HG02623 (cell line): Measurements from ENCODE around the gene A1CF.

Experiments used
- ATAC-seq: cut with Tn5 transposase; IDR thresholded peaks from one replicate; pipeline ENCODE4 v1.9.1; 2021; ENCODE audit warnings: moderate library complexity; ENCODE audit not compliant: unreplicated experiment

A1CF gene

GRCh38 chr10:50862719-50863118 lies 22.7 kb downstream of the A1CF start:
- no peak for ATAC-seq

GRCh38 chr10:50861370-50861769 lies 24.1 kb downstream of the A1CF start:
- no peak for ATAC-seq

GRCh38 chr10:50857579-50857978 lies 27.8 kb downstream of the A1CF start:
- no peak for ATAC-seq

DNA sequence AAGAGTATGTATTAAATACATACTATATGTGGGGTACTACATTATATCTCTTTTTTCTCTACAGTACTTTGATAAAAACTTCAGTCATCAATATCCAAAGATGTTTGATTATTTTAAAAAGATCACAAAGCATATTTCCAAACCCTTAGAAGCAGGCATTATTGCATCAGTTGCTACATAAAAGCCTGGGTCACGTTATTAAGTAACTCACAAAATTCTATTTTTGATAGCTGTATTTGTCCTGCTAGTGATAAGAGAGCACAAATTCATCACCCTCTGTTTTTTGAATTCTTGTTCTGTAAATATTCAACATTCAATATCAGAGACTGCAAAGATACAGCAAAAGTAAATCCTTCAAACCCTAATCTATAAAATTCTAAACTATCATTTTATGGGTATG lies 30.0 kb downstream of the A1CF start:
- ATAC-seq = no peak

- ATAC-seq = no peak
Measured at GRCh38 chr10:50855015-50855414, 30.4 kb downstream of the A1CF start.

GRCh38 chr10:50853557-50853956 lies 31.9 kb downstream of the A1CF start:
- ATAC-seq = no peak

- no peak for ATAC-seq
Measured at GRCh38 chr10:50851884-50852671, 33.3 kb downstream of the A1CF start.

DNA sequence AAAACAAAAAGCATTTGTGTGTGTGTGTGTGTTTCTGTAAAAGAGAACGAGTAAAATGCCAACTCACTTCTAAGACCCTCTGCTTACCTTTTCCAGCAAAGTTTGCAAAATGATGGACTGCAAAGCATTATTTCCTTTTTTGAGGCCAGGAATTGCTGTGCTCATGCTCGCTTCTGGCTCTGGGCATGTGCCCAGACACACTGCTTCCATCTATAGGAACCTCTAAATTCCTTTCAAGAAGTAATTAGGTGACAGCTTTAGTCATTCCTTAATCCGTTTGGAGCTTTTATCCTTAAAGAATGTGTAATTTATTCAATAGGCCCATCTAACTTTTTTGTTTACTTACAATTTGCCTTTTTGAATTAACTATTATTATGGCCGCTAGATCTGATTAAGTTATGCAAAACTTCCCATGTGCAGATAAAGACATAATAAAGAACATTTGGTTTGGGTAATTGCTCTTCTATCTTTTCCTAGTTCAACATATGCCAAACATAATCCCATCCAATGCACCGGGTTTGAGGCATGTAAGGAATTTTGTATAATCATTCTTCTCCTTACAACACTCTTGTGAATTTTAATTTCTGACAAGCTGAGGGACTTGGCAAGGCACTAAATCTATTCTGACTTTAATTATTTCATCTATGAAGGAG lies 34.7 kb downstream of the A1CF start:
- no peak for ATAC-seq

DNA sequence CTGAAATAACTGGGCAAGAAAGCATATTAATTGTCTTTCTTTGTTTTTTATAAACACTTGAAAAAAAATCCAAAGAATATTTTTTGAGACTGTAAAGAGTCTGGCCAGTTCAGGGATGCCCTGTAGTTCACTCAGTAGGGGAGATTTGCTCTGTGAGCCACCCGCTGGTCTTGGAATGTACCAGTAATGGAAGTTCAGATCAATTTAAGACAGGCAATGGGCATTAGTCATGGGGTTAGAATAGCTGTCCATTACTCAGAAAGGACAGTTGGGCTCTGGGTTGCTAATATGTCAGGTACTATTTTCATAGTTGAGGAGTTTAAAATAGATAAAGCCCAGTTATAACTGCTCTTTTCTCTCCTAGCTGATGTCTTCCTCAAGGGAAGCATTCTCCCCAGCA lies 38.7 kb downstream of the A1CF start:
- ATAC-seq = no peak

DNA sequence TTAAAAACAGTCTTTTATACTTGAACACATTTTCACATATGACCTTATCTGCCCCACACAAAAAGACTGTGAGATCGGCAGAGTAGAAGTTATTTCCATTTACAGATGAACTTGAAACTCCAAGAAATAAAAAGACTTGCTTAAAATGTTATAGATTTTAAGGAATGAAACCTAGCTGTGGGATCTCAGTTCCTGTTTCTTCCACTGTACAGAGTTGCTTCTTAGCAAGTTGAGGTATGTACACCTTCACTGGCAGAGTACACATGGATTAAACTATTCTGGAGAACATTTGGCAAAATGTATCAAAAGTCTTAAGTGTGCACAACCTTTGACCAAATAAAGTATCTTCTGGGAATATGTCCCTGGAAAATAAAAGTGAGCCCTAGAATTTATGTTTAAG lies 48.3 kb downstream of the A1CF start:
- no peak for ATAC-seq

DNA sequence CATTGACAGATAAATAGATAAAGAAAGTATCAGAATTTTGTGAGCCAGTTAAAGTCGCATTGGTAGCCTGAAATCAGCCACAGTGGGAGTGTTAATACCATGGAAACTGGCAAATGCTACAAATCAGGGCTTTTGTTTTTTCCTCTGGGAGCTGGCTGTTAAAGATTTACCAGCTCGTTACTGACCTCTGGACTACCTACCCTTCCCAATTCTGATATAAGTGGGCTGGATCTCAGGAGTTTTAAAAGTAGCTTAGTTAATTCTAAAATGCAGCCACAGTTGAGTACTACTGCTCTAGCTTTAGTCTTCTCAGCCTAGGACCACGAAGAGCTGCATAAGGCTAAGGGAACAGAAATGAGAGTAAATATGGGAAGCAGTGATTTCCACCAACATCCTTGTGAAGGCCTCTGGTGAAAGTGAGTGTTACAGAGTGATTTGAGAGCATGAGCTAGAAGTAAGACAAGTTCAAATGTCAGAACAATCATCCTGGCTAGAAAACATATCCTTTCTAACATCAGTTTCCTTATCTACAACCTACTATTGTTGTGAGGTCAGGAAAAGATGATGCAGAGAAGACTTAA lies 53.2 kb downstream of the A1CF start:
- ATAC-seq = no peak

GRCh38 chr10:50830066-50830465 lies 55.4 kb downstream of the A1CF start:
- no peak for ATAC-seq

DNA sequence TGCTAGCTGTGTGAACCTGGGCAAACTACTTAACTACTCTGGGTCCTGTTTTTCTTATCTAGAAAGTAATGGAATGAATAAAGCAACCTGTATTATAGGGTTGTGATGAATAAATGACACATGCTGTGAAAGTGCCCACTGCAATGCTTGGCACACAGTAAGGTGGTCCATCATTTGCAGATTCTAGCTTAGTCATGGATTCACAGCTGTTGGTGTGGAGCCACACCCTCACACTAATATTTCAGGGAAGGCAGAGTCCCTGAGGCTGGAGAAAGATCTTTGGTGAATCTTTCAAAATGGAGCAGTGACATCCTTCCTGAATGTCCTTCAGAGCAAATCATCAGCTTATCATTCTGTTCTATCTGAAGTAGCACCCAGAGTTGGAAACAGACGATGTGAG lies 60.6 kb downstream of the A1CF start:
- ATAC-seq = no peak

GRCh38 chr10:50823789-50824188 lies 61.6 kb downstream of the A1CF start:
- no peak for ATAC-seq

DNA sequence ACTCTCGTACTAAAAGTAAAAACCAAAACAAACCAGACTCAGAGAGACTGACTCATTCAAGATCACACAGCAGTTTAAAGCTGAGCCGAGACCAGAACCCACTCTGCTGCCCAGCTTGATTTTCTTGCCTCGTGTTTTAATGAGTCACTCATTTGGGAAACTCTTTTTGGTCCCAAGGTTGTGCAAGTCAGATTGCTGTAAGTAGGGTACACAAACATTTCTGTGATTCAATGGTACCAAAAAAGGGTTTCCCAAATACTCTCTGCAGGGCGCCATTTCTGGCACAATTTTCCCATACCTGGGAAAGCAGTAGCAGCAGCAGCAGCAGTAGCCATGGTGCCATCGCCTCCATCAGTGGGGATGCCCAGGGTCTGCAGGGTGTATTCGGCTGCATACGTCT lies 75.8 kb downstream of the A1CF start:
- ATAC-seq = no peak

- ATAC-seq = no peak
Measured at GRCh38 chr10:50807851-50808776, 77.3 kb downstream of the A1CF start.

GRCh38 chr10:50805981-50806622 lies 79.3 kb downstream of the A1CF start:
- no peak for ATAC-seq

DNA sequence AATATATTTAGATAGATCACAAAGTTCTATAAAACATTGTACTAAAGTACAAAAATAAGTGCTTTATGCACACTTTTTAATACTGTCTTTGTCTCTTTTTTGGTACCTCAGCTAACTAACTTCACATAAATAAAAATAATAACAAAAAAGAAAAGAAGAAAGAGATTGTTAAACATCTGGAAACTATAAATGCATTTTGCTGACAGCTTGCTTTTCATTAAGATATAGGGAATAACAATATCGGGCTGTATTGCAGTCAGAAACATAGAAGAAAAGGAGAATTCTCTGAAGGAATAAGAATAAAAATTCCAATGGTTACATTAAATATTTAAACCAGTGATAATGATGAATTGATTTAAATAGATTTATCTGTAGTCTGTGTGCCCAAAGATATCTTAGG lies 85.8 kb downstream of the A1CF start:
- ATAC-seq = no peak

DNA sequence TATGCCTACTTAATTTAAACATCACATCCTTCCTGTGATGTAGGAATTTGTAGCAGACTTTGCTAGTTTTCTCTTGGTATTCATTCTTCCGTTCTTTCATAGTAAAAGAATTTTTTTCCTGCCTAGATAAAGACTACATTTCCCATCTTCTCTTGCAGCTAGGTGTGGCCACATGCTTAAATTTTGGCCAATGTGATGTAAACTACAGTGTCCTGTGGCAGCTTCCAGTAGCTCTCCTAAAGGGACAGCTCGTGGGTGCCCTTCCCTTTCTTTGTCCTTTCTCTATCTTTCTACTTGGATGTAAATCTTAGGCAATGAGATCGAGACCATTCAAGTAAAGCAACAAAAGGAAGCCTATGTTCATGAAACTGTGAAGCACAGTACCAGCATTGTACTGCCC lies 87.1 kb downstream of the A1CF start:
- ATAC-seq = no peak

DNA sequence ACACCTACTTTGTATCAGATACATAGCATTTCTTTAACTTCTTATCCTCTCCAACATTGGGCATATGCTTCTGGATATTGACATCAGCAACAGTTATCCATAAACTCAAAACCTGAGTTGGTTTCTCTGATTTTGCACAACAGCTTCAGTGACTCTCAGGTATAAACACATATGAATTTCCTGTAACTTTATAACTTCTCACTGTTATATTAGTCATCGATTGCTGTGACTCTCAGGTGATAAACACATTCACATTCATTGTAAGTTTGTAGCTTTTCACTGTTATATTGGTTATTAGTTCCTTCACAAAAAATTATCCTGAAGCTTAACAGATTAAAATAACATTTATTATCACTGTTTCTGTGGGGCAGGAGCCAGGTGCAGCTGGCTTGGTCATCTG lies 88.7 kb downstream of the A1CF start:
- no peak for ATAC-seq

- no peak for ATAC-seq
Measured at GRCh38 chr10:50794490-50794889, 90.9 kb downstream of the A1CF start.
